GM12878 (cell line): Measurements from ENCODE around the gene ARL3. TPM values are rescaled to one million over a fixed set of nuclear protein-coding genes. Genes with fewer than 3 reads are reported as not detected.

Experiments used
- ASH2L ChIP-seq: fragments of 300-600, 200-600 bp; sonication (generic); IDR thresholded peaks from 2 replicates; pipeline ENCODE4 v1.6.1; 2017; ENCODE audit warnings: low read depth, mild to moderate bottlenecking, borderline replicate concordance
- CHD2 ChIP-seq: IDR thresholded peaks from 2 replicates; pipeline ENCODE4 v1.6.1; 2011; ENCODE audit warnings: low read depth, low read length, improper control_type of control experiment, borderline replicate concordance
- CHD4 ChIP-seq: fragments of 200-600 bp; sonication (generic); IDR thresholded peaks from 2 replicates; pipeline ENCODE4 v1.6.1; 2016; ENCODE audit warnings: mild to moderate bottlenecking
- HDAC2 ChIP-seq: fragments of 200-600 bp; sonication (generic); IDR thresholded peaks from 2 replicates; pipeline ENCODE4 v1.6.1; 2017
- JUNB ChIP-seq: IDR thresholded peaks from 2 replicates; pipeline ENCODE4 v1.6.1; 2016; ENCODE audit warnings: antibody characterized with exemption, mild to moderate bottlenecking
- MTA2 ChIP-seq: fragments of 450-650 bp; IDR thresholded peaks from 2 replicates; pipeline ENCODE4 v1.6.1; 2016; ENCODE audit warnings: low read depth, mild to moderate bottlenecking, moderate library complexity
- MTA3 ChIP-seq: IDR thresholded peaks from 2 replicates; pipeline ENCODE4 v1.6.1; 2012; ENCODE audit warnings: low read length, inconsistent platforms, borderline replicate concordance
- NBN ChIP-seq: fragments of 450-650 bp; IDR thresholded peaks from 2 replicates; pipeline ENCODE4 v1.6.1; 2016
- PAX5 ChIP-seq: IDR thresholded peaks from 2 replicates; pipeline ENCODE4 v1.6.1; 2011; ENCODE audit warnings: low read depth, low read length, borderline replicate concordance
- RELA ChIP-seq: fragments of 450-650 bp; IDR thresholded peaks from 2 replicates; pipeline ENCODE4 v1.8.0; 2014; ENCODE audit warnings: borderline replicate concordance; ENCODE audit not compliant: partially characterized antibody
- SMARCA5 ChIP-seq: fragments of 450-650 bp; IDR thresholded peaks from 2 replicates; pipeline ENCODE4 v1.6.1; 2017; ENCODE audit warnings: mild to moderate bottlenecking
- SREBF1 ChIP-seq: IDR thresholded peaks from 2 replicates; pipeline ENCODE4 v1.6.1; 2012; ENCODE audit warnings: mild to moderate bottlenecking, low read length
- polyA plus RNA-seq, 11 experiments: library from polyadenylated mRNA; depleted of rRNA in 4 of 11; unstranded in 6 of 11; stranded (reverse) in 5 of 11; fragments of >200 nt; fragmentation: Nextera tagmentation in 4 of 11; fragmentation: Illumina TruSeq in 1 of 11; extraction: Ambion mirVana in 4 of 11; extraction: Trizol in 1 of 11; gene quantifications; 1 replicate in 1 of 11; 2 replicates in 10 of 11; pipeline versions ENCODE4 v1.2.1 to v1.2.3, GENCODE V29; 2011 to 2016; ENCODE audit warnings: inconsistent platforms in 2 of 11, missing spikeins in 2 of 11, low read depth in 1 of 11
- total RNA-seq, 4 experiments: library from RNA; depleted of rRNA in 3 of 4; stranded (reverse); fragments of >200 nt in 3 of 4; fragmentation: Illumina TruSeq in 1 of 4; extraction: Trizol in 1 of 4; gene quantifications; 2 replicates each; pipeline versions ENCODE4 v1.2.1 to v1.2.3, GENCODE V29; 2013 to 2021
- TF ChIP-seq, protein P1 (sequence below): fragments of 450-650 bp; conservative IDR thresholded peaks from 2 replicates; pipeline ENCODE4 v1.6.1; 2017; ENCODE audit warnings: mild to moderate bottlenecking, moderate library complexity
- TF ChIP-seq, protein P2 (sequence below): fragments of 450-650 bp; IDR thresholded peaks from 2 replicates; pipeline ENCODE4 v1.6.1; 2016; ENCODE audit warnings: mild to moderate bottlenecking, moderate library complexity, borderline replicate concordance
- TF ChIP-seq, protein P3 (sequence below): fragments of 450-650 bp; IDR thresholded peaks from 2 replicates; pipeline ENCODE4 v1.6.1; 2017; ENCODE audit warnings: mild to moderate bottlenecking, moderate library complexity
- TF ChIP-seq, protein P4 (sequence below): fragments of 450-650 bp; IDR thresholded peaks from 2 replicates; pipeline ENCODE4 v1.6.1; 2017; ENCODE audit warnings: antibody characterized with exemption, mild to moderate bottlenecking, moderate library complexity

The ARL3 gene
- total and polyA plus RNA-seq, 10 of the 15 experiments (the other 5 are each of a cell fraction or from before 2014, with no cell fraction given) = 4.9 to 26.1 (median 11.0) TPM

DNA sequence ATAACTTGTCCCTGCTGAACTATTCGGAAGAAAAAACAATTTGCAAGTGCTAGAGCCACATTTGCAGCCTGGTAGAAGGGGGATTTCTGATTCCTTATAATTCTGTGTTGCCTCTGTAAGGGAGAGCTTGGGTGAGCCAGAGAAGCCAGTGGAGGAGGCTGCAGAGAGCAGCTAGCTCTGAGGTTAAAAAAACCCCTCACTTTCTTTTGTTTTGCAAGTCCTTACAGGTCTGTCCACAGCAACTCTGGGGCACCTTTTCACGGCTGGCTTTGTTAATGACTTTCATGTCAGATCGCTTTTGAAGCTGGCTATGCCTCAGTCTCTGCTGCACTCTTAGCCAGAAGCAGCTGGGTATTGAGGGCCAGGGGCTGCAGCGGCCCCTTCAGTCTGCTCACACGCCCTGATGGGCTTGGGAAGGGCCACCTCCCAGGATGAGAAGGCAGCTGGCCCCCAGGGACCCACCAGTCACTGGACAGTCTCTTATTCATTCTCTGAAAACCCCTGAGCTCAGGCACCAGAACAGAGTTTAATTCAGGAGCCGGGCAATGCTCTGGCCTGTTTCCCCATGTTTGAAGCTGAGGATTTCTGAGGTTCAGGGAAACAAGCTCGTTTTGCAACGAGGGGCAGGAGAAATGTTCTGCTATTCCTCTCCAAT, 39.1 kb downstream of the ARL3 start (continued):
- TF ChIP-seq RELA (no peak), CHD2 (no peak), SMARCA5 (no peak), MTA2 (peak; percentile 58; the same call in 1 of the 2 replicates), MTA3 (0 out of 2 replicates have a peak, but pooled peaks have one; percentile 38), SREBF1 (no peak), JUNB (no peak), NBN (no peak), HDAC2 (no peak), ASH2L (no peak), PAX5 (no peak), CHD4 (no peak)
- TF ChIP-seq, protein P1, sequence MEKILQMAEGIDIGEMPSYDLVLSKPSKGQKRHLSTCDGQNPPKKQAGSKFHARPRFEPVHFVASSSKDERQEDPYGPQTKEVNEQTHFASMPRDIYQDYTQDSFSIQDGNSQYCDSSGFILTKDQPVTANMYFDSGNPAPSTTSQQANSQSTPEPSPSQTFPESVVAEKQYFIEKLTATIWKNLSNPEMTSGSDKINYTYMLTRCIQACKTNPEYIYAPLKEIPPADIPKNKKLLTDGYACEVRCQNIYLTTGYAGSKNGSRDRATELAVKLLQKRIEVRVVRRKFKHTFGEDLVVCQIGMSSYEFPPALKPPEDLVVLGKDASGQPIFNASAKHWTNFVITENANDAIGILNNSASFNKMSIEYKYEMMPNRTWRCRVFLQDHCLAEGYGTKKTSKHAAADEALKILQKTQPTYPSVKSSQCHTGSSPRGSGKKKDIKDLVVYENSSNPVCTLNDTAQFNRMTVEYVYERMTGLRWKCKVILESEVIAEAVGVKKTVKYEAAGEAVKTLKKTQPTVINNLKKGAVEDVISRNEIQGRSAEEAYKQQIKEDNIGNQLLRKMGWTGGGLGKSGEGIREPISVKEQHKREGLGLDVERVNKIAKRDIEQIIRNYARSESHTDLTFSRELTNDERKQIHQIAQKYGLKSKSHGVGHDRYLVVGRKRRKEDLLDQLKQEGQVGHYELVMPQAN = no peak
- TF ChIP-seq, protein P2, sequence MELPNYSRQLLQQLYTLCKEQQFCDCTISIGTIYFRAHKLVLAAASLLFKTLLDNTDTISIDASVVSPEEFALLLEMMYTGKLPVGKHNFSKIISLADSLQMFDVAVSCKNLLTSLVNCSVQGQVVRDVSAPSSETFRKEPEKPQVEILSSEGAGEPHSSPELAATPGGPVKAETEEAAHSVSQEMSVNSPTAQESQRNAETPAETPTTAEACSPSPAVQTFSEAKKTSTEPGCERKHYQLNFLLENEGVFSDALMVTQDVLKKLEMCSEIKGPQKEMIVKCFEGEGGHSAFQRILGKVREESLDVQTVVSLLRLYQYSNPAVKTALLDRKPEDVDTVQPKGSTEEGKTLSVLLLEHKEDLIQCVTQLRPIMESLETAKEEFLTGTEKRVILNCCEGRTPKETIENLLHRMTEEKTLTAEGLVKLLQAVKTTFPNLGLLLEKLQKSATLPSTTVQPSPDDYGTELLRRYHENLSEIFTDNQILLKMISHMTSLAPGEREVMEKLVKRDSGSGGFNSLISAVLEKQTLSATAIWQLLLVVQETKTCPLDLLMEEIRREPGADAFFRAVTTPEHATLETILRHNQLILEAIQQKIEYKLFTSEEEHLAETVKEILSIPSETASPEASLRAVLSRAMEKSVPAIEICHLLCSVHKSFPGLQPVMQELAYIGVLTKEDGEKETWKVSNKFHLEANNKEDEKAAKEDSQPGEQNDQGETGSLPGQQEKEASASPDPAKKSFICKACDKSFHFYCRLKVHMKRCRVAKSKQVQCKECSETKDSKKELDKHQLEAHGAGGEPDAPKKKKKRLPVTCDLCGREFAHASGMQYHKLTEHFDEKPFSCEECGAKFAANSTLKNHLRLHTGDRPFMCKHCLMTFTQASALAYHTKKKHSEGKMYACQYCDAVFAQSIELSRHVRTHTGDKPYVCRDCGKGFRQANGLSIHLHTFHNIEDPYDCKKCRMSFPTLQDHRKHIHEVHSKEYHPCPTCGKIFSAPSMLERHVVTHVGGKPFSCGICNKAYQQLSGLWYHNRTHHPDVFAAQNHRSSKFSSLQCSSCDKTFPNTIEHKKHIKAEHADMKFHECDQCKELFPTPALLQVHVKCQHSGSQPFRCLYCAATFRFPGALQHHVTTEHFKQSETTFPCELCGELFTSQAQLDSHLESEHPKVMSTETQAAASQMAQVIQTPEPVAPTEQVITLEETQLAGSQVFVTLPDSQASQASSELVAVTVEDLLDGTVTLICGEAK = no peak
- TF ChIP-seq, protein P3, sequence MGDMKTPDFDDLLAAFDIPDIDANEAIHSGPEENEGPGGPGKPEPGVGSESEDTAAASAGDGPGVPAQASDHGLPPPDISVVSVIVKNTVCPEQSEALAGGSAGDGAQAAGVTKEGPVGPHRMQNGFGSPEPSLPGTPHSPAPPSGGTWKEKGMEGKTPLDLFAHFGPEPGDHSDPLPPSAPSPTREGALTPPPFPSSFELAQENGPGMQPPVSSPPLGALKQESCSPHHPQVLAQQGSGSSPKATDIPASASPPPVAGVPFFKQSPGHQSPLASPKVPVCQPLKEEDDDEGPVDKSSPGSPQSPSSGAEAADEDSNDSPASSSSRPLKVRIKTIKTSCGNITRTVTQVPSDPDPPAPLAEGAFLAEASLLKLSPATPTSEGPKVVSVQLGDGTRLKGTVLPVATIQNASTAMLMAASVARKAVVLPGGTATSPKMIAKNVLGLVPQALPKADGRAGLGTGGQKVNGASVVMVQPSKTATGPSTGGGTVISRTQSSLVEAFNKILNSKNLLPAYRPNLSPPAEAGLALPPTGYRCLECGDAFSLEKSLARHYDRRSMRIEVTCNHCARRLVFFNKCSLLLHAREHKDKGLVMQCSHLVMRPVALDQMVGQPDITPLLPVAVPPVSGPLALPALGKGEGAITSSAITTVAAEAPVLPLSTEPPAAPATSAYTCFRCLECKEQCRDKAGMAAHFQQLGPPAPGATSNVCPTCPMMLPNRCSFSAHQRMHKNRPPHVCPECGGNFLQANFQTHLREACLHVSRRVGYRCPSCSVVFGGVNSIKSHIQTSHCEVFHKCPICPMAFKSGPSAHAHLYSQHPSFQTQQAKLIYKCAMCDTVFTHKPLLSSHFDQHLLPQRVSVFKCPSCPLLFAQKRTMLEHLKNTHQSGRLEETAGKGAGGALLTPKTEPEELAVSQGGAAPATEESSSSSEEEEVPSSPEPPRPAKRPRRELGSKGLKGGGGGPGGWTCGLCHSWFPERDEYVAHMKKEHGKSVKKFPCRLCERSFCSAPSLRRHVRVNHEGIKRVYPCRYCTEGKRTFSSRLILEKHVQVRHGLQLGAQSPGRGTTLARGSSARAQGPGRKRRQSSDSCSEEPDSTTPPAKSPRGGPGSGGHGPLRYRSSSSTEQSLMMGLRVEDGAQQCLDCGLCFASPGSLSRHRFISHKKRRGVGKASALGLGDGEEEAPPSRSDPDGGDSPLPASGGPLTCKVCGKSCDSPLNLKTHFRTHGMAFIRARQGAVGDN = no peak
- TF ChIP-seq, protein P4, sequence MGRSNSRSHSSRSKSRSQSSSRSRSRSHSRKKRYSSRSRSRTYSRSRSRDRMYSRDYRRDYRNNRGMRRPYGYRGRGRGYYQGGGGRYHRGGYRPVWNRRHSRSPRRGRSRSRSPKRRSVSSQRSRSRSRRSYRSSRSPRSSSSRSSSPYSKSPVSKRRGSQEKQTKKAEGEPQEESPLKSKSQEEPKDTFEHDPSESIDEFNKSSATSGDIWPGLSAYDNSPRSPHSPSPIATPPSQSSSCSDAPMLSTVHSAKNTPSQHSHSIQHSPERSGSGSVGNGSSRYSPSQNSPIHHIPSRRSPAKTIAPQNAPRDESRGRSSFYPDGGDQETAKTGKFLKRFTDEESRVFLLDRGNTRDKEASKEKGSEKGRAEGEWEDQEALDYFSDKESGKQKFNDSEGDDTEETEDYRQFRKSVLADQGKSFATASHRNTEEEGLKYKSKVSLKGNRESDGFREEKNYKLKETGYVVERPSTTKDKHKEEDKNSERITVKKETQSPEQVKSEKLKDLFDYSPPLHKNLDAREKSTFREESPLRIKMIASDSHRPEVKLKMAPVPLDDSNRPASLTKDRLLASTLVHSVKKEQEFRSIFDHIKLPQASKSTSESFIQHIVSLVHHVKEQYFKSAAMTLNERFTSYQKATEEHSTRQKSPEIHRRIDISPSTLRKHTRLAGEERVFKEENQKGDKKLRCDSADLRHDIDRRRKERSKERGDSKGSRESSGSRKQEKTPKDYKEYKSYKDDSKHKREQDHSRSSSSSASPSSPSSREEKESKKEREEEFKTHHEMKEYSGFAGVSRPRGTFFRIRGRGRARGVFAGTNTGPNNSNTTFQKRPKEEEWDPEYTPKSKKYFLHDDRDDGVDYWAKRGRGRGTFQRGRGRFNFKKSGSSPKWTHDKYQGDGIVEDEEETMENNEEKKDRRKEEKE = no peak
